GM18508 (cell line): ENCODE data around the gene PRAMEF26.
"Not testable (repeated sequence)": the region's sequence is repeated elsewhere in the genome, so short reads cannot be mapped to it uniquely, and the experiment has no call there.

Source experiments
- ATAC-seq: cut with Tn5 transposase; IDR thresholded peaks from one replicate; pipeline ENCODE4 v1.9.1; 2021; ENCODE audit warnings: moderate number of reproducible peaks; ENCODE audit not compliant: insufficient read depth, unreplicated experiment

The PRAMEF26 gene

DNA sequence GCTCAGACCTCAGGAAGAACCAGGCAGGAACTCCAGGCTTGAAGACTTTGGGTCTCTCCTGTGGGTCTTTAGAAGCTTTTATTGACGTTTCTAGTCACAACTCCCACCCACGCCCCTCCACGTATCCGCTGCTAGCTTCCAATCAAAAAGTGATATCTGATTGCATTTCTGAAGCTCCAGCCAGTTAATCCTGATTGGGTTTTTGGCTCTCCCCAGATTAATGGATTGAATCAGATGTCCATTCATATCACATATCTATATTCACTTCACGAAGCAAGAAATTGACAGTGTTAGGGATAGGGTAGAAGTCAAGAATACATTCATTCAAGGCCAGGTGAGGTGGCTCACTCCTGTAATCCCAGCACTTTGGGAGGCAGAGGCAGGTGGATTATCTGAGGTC, at the start of gene PRAMEF26:
Gene PRAMEF26 (minus strand): TSS at position 101 of the 400 bp plus-strand sequence. CDS start 2,914 bp downstream, outside the sequence.
- ATAC-seq = not testable (repeated sequence)

DNA sequence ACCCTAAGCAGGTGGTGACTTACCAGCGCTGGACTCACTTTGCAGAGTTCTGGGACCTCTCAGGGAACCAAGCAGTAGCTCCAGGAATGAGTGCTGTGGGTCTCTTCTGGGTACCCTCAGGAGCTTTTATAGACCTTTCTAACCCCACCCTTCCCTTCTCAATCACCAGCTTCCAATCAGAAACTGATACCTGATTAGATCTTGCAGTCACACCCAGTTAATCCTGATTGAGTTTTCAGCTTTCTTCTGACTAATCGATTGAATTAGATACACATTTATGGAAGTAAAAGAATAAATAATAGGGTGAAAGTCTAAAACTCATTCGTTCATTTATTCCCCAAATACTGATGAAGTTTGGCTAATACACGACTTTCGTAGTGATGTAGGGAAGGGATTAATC, 45.5 kb upstream of the PRAMEF26 start, which contains the start of gene PRAMEF13:
Gene PRAMEF13 (minus strand): TSS at position 101 of the 400 bp plus-strand sequence. CDS start 1,820 bp downstream, outside the sequence.
- ATAC-seq = not testable (repeated sequence)

DNA sequence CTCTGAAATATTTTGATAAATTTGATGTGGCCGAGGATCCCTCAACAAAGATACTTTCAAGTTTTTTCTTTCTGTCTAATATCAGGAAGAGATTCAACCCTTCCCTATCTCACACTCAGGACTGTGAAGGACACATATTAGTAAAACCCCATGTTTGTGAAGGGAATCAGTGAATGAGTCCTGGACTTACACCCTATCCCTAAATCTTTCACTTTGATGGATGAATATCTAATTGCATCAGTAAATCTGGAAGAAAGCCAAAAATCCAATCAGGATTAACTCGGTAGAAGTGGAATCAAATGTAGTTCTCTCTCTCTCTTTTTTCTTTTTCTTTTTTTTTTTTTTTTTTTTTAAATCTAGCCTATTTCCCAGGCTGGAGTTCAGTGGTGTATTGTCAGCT, 15.7 kb upstream of the PRAMEF26 start, which contains the start of gene PRAMEF9:
Gene PRAMEF9 (plus strand): TSS at position 301 of the 400 bp plus-strand sequence. CDS start 3,433 bp downstream, outside the sequence.
- ATAC-seq = not testable (repeated sequence)

DNA sequence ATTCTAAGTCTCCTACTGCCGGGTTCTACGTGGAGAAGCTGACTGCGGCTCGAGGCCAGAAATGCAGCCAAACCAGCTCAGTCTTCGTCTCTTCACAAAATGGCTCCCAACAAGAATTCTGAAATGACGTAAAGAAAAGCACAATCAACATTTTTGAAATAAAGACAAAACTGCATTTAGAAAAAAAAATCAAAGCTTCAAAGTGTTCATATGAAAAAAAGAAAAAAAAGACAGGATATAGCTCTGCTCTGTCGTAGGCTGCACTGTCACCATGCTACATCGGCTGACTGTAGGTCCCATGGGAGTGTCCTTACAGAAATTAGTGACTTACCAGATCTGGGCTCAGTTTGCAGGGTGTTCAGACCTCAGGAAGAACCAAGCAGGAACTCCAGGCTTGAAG, 9.7 kb upstream of the PRAMEF26 start, which contains the start of gene HNRNPCL4:
Gene HNRNPCL4 (minus strand): TSS at position 101 of the 400 bp plus-strand sequence. CDS start 164 bp downstream, outside the sequence.
- not testable (repeated sequence) for ATAC-seq

DNA sequence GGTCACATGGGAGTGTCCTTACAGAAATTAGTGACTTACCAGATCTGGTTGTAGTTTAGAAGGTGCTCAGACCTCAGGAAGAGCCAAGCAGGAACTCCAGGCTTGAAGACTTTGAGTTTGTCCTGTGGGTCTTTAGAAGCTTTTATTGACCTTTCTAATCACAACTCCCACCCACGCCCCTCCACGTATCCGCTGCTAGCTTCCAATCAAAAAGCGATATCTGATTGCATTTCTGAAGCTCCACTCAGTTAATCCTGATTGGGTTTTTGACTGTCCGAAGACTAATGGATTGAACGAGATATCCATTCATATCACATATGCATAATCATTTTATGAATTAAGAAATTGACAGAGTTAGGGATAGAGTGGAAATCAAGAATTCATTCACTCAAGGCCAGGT, 39.1 kb downstream of the PRAMEF26 start, which contains the start of gene HNRNPCL2:
Gene HNRNPCL2 (minus strand): TSS at position 101 of the 400 bp plus-strand sequence. CDS start 454 bp downstream, outside the sequence.
- ATAC-seq = not testable (repeated sequence)
